ENCODE measurements around the gene SIAH1. TPM values are rescaled to one million over a fixed set of nuclear protein-coding genes. Genes with fewer than 3 reads are reported as not detected.

Gene SIAH1
- polyA plus RNA-seq, 1 donor from 2014 or later: 96.6 TPM

- Histone ChIP-seq H4K20me1 (ENCODE audit: insufficient read depth) (peaks cover 10% of the 10 kb centered on the region), H3K27me3 (ENCODE audit: insufficient read depth, low read depth, low read length) (no peaks in the 10 kb centered on the region), H3K4me2 (ENCODE audit: low read length) (peak overlapping the region; percentile 71), H3F3A (ENCODE audit: insufficient read depth, low read length, poor library complexity, severe bottlenecking) (no peaks in the 10 kb centered on the region), H3K9me2 (ENCODE audit: insufficient read depth, low read length) (no peaks in the 10 kb centered on the region), H2AFZ (ENCODE audit: low read depth, low read length) (peak overlapping the region; percentile 44), H3K27ac (ENCODE audit: low read length) (peak overlapping the region; percentile 91), H3K36me3 (ENCODE audit: insufficient read depth, low read length) (no peaks in the 10 kb centered on the region), H3K9me3 (ENCODE audit: low read length) (no peaks in the 10 kb centered on the region), H3K9ac (ENCODE audit: low read length) (peak overlapping the region; percentile 94), H3K4me3 (ENCODE audit: low read length) (peak overlapping the region; percentile 93), H3K79me2 (replicated peaks; ENCODE audit: insufficient read depth, low read length) (peaks cover 54% of the 10 kb centered on the region)
- TF ChIP-seq MXI1 (conservative IDR thresholded peaks at IDR 0.05; ENCODE audit: poor library complexity, severe bottlenecking) (no peak), TAF1 (IDR thresholded peaks at IDR 0.05; ENCODE audit: low read depth) (no peak), SMC3 (conservative IDR thresholded peaks at IDR 0.05; ENCODE audit: poor library complexity) (peak; percentile 29), REST (IDR thresholded peaks at IDR 0.05; ENCODE audit: borderline replicate concordance) (no peak), EZH2 (IDR thresholded peaks at IDR 0.05; ENCODE audit: borderline replicate concordance, insufficient read depth, low read length, poor library complexity, severe bottlenecking) (no peak), POLR2AphosphoS5 (IDR thresholded peaks at IDR 0.05) (peak; percentile 10), CTCF (IDR thresholded peaks at IDR 0.05; ENCODE audit: poor library complexity, severe bottlenecking) (no peak), RAD21 (conservative IDR thresholded peaks at IDR 0.05) (no peak), EP300 (conservative IDR thresholded peaks at IDR 0.05; ENCODE audit: poor library complexity, severe bottlenecking) (no peak)
These were observed 1.2 kb downstream of the SIAH1 start for GRCh38 chr16:48383877-48384519.

- TF ChIP-seq EP300 (conservative IDR thresholded peaks at IDR 0.05; ENCODE audit: poor library complexity, severe bottlenecking) (no peak), CTCF (IDR thresholded peaks at IDR 0.05; ENCODE audit: poor library complexity, severe bottlenecking) (no peak), MXI1 (conservative IDR thresholded peaks at IDR 0.05; ENCODE audit: poor library complexity, severe bottlenecking) (no peak)
- peak overlapping the region; percentile 91 for H3K27ac ChIP-seq (ENCODE audit: low read length)
These were observed 2.0 kb downstream of the SIAH1 start for GRCh38 chr16:48383009-48383876.

More at GRCh38 chr16:48383009-48383876, 2.0 kb downstream of the SIAH1 start:
- no peaks in the 10 kb centered on the region for H3F3A ChIP-seq (ENCODE audit: insufficient read depth, low read length, poor library complexity, severe bottlenecking)
- H3K79me2 ChIP-seq (replicated peaks; ENCODE audit: insufficient read depth, low read length): peaks cover 62% of the 10 kb centered on the region
- H3K4me3 ChIP-seq (ENCODE audit: low read length): peak overlapping the region; percentile 93
- no peaks in the 10 kb centered on the region for H3K9me3 ChIP-seq (ENCODE audit: low read length)
- peak overlapping the region; percentile 71 for H3K4me2 ChIP-seq (ENCODE audit: low read length)
- H2AFZ ChIP-seq (ENCODE audit: low read depth, low read length): no peak overlapping the region
- H3K27me3 ChIP-seq (ENCODE audit: insufficient read depth, low read depth, low read length): no peaks in the 10 kb centered on the region
- H3K36me3 ChIP-seq (ENCODE audit: insufficient read depth, low read length): no peaks in the 10 kb centered on the region
- peak overlapping the region; percentile 94 for H3K9ac ChIP-seq (ENCODE audit: low read length)
- peaks cover 14% of the 10 kb centered on the region for H4K20me1 ChIP-seq (ENCODE audit: insufficient read depth)
- no peaks in the 10 kb centered on the region for H3K9me2 ChIP-seq (ENCODE audit: insufficient read depth, low read length)

Data from neural cell (in vitro differentiated cells).